Measurements from ENCODE around the gene NEDD4L.

GRCh38 chr18:58098706-58099105 lies 54.7 kb downstream of the NEDD4L start:
- TF ChIP-seq CTCF (IDR thresholded peaks at IDR 0.05) (no peak), POLR2AphosphoS5 (IDR thresholded peaks at IDR 0.05; ENCODE audit: low read depth, low read length) (no peak)
